HG03139 (cell line): Measurements from ENCODE around the gene ERVFRD-1.
"Not testable (repeated sequence)": the region's sequence is repeated elsewhere in the genome, so short reads cannot be mapped to it uniquely, and the experiment has no call there.

Source experiments
- ATAC-seq: cut with Tn5 transposase; IDR thresholded peaks from one replicate; pipeline ENCODE4 v1.9.1; 2021; ENCODE audit not compliant: unreplicated experiment

ERVFRD-1 gene

GRCh38 chr6:11092668-11093375 lies 18.7 kb downstream of the ERVFRD-1 start:
- peak; percentile 35 for ATAC-seq

DNA sequence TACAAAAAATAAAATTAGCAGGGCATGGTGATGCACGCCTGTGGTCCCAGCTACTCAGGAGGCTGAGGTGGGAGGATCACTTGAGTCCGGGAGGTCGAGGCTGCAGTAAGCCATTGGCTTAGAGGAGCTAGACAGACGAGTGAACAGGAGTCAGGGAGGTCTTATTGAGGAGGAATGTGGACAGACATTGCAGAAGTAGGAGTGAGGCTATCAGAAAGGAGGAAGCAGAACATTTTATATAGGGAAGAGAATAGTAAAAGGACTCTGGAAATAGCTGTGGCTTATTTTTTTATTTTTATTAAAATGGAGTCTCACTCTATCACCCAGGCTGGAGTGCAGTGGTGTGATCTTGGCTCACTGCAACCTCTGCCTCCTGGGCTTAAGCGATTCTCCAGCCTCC lies 20.4 kb downstream of the ERVFRD-1 start:
- ATAC-seq, result not testable (repeated sequence)

DNA sequence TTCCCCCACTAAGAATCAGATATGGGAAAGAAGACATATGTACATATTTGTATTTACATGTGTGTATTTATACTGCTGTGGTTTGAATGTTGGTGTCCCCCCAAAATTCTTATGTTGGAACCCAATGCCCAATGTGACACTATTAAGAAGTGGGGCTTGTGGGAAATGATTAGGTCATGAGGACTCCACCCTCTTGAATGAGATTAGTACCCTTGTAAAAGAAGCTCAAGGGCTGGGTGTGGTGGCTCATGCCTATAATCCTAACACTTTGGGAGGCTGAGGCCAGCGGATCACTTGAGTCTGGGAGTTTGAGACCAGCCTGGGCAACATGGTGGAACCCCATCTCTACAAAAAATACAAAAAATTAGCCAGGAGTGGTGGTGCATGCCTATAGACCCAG lies 21.8 kb downstream of the ERVFRD-1 start:
- no peak for ATAC-seq

DNA sequence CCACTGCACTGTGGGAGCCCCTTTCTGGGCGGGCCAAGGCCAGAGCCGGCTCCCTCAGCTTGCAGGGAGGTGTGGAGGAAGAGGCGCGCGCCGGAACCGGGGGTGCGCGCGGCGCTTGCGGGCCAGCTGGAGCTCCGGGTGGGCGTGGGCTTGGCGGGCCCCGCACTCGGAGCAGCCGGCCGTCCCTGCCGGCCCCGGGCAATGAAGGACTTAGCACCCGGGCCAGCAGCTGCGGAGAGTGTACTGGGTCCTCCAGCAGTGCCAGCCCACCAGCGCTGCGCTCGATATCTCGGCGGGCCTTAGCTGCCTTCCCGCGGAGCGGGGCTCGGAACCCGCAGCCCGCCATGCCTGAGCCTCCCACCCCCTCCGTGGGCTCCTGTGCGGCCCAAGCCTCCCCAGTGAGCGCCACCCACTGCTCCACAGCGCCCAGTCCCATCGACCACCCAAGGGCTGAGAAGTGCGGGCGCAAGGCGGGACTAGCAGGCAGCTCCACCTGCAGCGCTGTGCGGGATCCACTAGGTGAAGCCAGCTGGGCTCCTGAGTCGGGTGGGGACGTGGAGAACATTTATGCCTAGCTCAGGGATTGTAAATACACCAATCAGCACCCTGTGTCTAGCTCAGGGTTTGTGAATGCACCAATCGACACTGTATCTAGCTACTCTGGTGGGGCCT lies 24.2 kb downstream of the ERVFRD-1 start:
- not testable (repeated sequence) for ATAC-seq

DNA sequence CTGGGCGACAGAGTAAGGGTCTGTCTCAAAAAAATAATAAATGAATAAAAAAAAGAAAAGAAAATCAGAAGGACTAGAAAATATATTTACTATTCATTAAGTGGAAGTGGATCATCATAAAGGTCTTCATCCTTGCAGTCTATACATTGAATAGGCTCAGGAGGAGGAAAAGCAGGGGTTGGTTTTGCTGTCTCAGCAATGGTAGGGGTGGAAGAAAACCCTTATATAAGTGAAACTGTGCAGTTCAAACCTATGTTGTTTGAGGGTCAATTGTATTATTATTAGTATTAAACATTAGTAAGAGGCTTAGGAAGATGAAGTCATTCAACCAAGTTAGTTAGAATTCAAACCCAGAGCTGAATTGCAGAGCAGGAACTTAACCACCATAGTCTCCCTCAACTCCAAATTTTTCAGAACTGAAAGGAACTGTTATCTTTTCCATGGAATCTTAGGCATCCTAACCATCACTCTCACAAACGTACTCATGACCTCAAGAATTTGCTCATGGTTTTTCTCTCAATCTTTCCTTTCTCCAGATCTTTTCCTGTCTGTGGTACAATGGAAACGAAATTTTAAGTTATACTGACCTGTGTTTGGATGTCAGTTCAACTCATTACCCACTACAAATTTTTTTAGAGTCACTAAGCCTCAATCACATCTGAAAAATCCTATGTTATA lies 25.6 kb downstream of the ERVFRD-1 start:
- ATAC-seq, result no peak

- no peak for ATAC-seq
Measured at GRCh38 chr6:11083956-11084355, 27.6 kb downstream of the ERVFRD-1 start.

- no peak for ATAC-seq
Measured at GRCh38 chr6:11083491-11083890, 28.0 kb downstream of the ERVFRD-1 start.

- no peak for ATAC-seq
Measured at GRCh38 chr6:11080296-11080695, 31.2 kb downstream of the ERVFRD-1 start.

DNA sequence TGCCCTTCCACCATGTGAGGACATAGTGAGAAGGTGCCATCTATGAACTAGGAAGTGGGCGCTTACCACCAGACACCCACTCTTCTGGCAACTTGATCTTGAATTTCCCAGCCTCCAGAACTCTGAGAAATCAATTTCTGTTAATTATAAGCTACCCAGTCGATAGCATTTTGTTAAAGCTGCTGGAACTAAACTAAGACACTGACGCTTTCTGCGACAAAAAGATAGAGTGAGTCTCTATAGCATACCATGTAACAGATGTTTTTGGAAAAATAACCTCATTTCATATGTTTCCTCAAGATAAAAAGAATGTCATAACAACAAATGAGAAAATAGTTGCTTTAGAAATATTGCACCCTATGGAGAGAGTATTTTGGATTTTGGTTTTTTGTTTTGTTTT lies 33.3 kb downstream of the ERVFRD-1 start:
- no peak for ATAC-seq

DNA sequence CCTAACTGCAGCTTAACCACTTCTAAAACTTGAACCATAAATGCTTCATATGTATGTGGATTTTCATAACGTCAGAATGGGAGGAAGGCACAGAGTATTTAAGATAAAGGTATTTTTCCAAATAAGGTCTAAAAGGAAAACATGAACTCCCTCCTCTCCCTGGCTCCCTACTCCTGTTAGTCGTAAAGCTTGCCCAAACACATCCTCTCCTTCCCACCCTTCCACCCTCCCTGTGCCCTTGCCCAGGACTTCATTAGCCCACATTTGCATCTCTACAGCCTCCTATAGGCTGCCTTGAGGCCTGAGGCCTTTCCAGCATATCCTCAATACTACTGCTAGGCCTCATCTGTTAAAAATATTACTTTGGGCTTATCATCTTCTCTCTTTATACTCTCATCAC lies 35.0 kb downstream of the ERVFRD-1 start:
- no peak for ATAC-seq

DNA sequence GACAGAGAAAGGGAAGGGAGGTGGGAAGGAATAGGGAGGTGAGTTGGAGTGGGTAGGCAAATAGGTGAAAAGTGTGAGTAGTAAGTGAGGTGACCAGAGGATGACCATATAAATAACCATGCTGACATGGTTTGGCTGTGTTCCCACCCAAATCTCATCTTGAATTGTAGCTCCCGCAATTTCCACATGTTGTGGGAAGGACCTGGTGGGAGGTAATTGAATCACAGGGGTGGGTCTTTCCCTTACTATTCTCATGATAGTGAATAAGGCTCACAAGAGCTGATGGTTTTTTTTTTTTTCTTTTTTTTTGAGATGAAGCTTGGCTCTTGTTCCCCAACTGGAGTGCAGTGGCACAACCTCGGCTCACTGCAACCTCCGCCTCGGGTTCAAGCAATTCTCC lies 39.4 kb downstream of the ERVFRD-1 start:
- ATAC-seq, result no peak

GRCh38 chr6:11069760-11070159 lies 41.8 kb downstream of the ERVFRD-1 start:
- ATAC-seq, result no peak

GRCh38 chr6:11067348-11067747 lies 44.2 kb downstream of the ERVFRD-1 start:
- ATAC-seq, result no peak

DNA sequence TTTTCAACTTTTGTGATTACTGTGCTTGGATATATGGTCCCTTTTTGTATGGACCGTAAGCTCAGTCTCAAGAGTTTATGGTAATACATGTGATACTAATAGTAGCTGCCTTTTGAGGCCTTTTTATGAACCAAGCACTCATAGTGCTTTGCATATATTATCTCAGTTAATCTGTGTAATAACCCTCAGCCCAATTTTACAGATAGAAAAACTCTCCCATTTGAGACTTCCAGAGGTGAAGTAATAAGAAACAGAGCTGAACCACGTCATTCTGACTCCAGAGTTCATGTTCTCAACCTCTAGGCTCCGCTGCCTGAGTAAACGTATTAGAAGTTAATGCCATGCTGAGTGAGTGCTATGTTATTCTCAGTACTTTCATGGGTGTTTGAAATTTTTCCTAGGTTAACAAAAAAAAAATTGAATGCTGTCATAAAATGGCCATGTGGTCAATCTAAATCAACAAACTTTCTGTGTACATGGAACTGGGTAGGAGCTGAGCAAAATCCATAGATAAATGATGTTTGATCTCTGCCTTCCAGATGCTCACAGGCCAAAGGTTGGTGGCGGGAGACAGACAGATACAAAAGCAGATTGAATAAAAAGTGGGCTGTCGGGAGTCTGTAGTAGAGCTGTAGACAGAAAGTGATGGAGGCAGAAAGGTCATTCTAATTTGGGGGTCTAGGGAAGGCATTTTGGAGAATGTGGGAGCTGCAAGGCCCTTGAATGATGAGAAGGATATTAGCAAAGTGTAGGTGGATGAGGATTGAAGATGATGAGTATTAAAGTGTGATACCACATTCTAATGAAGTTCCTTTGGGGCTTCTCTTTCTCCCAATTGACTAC lies 44.8 kb downstream of the ERVFRD-1 start:
- no peak for ATAC-seq

DNA sequence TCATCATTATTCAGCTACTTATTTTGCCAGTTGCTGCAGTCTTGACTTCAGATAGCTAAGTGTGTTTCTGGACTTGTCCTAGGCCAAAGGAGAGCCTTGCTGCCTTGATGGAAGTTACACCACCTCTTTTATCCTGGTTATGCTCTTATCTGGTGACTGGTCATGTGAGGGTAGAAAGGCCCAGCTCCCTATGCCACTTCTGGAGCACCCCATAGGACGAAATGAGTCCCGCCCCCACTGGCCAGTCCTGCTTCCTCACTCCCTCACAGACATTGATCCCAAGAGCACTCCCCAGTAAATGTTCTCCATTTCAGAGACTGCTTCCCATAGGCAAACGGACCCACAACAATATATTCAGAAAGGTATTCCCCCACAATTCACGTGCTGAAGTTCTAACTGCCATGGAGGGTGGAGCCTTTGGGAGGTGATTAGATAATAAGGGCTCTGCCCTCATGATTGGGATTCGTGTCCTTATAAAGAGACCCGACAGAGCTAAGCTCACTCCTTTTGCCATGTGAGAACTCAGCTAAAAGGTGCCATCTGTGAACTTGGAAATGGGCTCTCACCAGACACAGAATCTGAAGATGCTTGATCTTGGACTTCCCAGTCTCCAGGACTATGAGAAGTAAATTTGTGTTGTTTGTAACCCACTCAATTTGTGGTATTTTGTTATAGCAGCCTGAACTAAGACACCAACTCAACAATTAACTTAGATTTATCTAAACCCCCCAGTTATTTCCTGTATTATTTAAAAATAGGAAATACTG lies 45.9 kb downstream of the ERVFRD-1 start:
- no peak for ATAC-seq

DNA sequence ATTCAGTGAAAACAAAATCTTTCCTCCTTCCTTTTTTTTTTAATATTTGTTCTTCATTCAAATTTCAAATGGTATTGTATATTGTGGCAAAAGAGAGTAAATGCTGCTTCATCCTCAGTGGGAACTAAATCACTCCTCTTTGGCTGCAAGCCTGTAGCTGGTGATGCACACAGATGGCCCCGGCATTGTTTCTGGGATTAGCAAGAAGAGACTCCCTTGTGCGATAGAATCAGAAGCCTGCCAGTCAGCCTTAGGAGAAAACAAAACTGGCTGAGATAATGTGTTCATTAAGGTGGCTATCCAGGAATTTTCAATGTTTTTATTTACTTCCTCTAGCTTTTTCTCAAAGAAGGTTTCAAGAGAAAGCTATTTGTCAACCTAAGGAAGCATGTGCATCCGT lies 46.7 kb downstream of the ERVFRD-1 start:
- no peak for ATAC-seq

DNA sequence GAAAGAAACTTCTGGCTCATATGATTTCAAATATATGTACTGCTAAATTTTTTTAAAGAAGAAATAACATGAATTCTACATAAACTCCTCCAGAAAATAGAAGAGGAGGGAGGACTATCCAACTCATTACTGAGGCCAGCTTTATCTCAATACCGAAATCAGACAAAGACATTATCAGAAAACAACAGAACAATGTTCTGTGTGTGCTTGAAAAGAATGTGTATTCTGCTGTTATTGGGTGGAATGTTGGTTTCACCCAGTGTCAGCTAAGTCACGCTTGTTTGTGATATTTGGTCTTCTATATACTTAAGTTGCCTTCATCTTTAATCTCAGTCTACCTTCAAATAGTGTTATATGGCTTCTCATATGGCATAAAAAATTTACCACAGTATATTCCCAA lies 48.8 kb downstream of the ERVFRD-1 start:
- no peak for ATAC-seq

DNA sequence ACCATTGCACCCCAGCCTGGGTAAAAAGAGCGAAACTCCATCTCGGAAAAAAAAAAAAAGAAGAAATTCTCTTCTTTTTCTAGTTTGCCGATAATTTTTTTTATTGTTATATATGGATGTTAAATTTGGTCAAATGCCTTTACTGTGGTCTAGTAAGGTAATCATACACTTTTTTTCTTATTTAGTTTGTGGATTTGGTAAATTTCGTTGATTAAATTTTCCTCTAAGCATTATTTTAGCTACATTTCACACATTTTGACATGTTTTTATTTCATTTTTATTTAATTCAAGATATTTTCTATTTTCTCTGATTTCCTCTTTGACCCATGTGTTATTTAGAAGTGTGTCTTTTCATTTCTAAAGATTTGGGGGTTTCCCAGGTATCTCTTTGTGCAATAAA lies 49.4 kb downstream of the ERVFRD-1 start:
- ATAC-seq, result no peak

DNA sequence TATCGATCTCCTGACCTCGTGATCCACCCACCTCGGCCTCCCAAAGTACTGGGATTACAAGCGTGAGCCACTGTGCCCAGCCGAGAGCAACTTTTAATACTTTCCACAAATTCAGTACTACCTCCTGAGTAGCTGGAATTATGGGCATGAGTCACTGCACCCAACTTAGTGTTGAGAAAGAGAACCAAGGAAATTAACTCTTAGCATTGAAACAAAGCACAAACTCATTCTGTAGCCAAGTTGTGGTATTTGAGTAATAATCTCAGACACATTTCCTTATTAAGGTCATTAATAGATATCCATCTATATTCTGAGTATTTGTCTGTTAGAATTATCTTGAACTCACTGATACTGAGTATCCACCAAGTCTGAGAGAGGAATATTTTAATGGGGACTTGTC lies 53.1 kb downstream of the ERVFRD-1 start:
- ATAC-seq, result no peak

- no peak for ATAC-seq
Measured at GRCh38 chr6:11056871-11057270, 54.7 kb downstream of the ERVFRD-1 start.
